DOHH2 (cell line): Measurements from ENCODE around the gene ZNF132.

ENCODE experiments used
- H3F3A ChIP-seq: fragments of 200-600 bp; sonication (generic), shearing (Covaris generic); 2 replicates; pipeline ENCODE4 v1.6.0; 2016; ENCODE audit warnings: antibody characterized with exemption, mild to moderate bottlenecking; ENCODE audit not compliant: control insufficient read depth, insufficient read depth
- H3K27ac ChIP-seq: fragments of 200-600 bp; sonication (generic); 2 replicates; pipeline ENCODE4 v1.5.1; 2014; ENCODE audit warnings: low read depth, mild to moderate bottlenecking, low read length, moderate library complexity
- H3K27me3 ChIP-seq: fragments of 200-600 bp; sonication (generic); 2 replicates; pipeline ENCODE4 v1.6.1; 2014; ENCODE audit warnings: mild to moderate bottlenecking, low read length, mixed read lengths; ENCODE audit not compliant: control insufficient read depth
- H3K36me3 ChIP-seq: fragments of 200-600 bp; sonication (generic); 2 replicates; pipeline ENCODE4 v1.6.1; 2014; ENCODE audit warnings: mild to moderate bottlenecking, low read length, moderate library complexity, mixed read lengths; ENCODE audit not compliant: control insufficient read depth
- H3K4me1 ChIP-seq: fragments of 200-600 bp; sonication (generic); 2 replicates; pipeline ENCODE4 v1.6.1; 2014; ENCODE audit warnings: mild to moderate bottlenecking, low read length, mixed read lengths; ENCODE audit not compliant: control insufficient read depth
- H3K4me2 ChIP-seq: fragments of 200-600 bp; sonication (generic); 2 replicates; pipeline ENCODE4 v1.6.0; 2014; ENCODE audit warnings: mild to moderate bottlenecking, low read length, moderate library complexity
- H3K4me3 ChIP-seq: fragments of 200-600 bp; sonication (generic); 2 replicates; pipeline ENCODE4 v1.5.1; 2014; ENCODE audit warnings: mild to moderate bottlenecking, low read length, mixed read lengths
- H3K79me2 ChIP-seq: fragments of 200-600 bp; sonication (generic); 2 replicates; pipeline ENCODE4 v1.6.1; 2014; ENCODE audit warnings: mild to moderate bottlenecking, low read length, mixed read lengths; ENCODE audit not compliant: control insufficient read depth
- H3K9me2 ChIP-seq: fragments of 200-600 bp; sonication (generic); replicated peaks from 2 replicates; pipeline ENCODE4 v1.6.1; 2014; ENCODE audit warnings: mild to moderate bottlenecking, low read length, mixed read lengths; ENCODE audit not compliant: control insufficient read depth
- H3K9me3 ChIP-seq: fragments of 200-600 bp; sonication (generic); 2 replicates; pipeline ENCODE4 v1.6.1; 2014; ENCODE audit warnings: antibody characterized with exemption, low read length, mixed read lengths; ENCODE audit not compliant: control insufficient read depth, insufficient read depth
- H4K20me1 ChIP-seq: fragments of 200-600 bp; sonication (generic); 2 replicates; pipeline ENCODE4 v1.6.0; 2014; ENCODE audit warnings: low read depth, mild to moderate bottlenecking, antibody characterized with exemption, low read length, moderate library complexity; ENCODE audit not compliant: control insufficient read depth, insufficient read depth
- EZH2phosphoT487 ChIP-seq: fragments of 200-600 bp; sonication (generic); IDR thresholded peaks from 2 replicates; pipeline ENCODE4 v1.6.1; 2017; ENCODE audit warnings: borderline replicate concordance, mild to moderate bottlenecking, antibody characterized with exemption, low read length, moderate library complexity, mixed read lengths
- TF ChIP-seq, protein P1 (sequence below): fragments of 200-600 bp; sonication (generic); IDR thresholded peaks from one replicate; pipeline ENCODE4 v1.5.1; 2014; ENCODE audit warnings: antibody characterized with exemption, mild to moderate bottlenecking, low read depth, low read length; ENCODE audit not compliant: poor library complexity, severe bottlenecking

ZNF132 gene

DNA sequence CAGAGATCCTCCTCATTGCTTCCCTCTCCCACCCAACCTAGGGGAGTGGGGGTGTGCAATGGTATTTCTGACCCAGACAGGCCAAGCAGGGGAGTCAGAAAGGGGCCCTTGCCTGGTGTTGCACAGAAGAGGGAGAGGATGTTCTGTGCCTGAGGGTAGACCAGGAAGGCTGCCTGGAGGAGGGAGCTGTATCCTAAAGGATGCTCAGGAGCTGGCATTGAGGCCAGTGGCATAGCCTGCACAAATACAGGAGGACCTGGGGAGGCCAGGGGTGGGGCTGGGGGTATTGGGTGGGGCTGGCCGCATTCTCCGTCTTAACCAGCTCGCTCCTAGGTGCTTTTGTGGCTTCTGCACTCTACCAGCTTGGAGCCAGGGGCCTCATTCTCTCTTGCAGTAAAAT lies 40.0 kb downstream of the ZNF132 start:
- Histone ChIP-seq H3F3A (peaks cover 17% of the 10 kb centered on the region), H3K27me3 (no peaks in the 10 kb centered on the region), H3K79me2 (peaks cover 10% of the 10 kb centered on the region), H3K4me1 (peaks cover 20% of the 10 kb centered on the region), H3K9me2 (no peaks in the 10 kb centered on the region), H3K4me2 (no peak overlapping the region), H3K4me3 (no peak overlapping the region), H3K9me3 (no peaks in the 10 kb centered on the region), H3K27ac (no peak overlapping the region), H3K36me3 (peaks cover 8% of the 10 kb centered on the region), H4K20me1 (no peaks in the 10 kb centered on the region)
- no peak for TF ChIP-seq EZH2phosphoT487
- TF ChIP-seq, protein P1, sequence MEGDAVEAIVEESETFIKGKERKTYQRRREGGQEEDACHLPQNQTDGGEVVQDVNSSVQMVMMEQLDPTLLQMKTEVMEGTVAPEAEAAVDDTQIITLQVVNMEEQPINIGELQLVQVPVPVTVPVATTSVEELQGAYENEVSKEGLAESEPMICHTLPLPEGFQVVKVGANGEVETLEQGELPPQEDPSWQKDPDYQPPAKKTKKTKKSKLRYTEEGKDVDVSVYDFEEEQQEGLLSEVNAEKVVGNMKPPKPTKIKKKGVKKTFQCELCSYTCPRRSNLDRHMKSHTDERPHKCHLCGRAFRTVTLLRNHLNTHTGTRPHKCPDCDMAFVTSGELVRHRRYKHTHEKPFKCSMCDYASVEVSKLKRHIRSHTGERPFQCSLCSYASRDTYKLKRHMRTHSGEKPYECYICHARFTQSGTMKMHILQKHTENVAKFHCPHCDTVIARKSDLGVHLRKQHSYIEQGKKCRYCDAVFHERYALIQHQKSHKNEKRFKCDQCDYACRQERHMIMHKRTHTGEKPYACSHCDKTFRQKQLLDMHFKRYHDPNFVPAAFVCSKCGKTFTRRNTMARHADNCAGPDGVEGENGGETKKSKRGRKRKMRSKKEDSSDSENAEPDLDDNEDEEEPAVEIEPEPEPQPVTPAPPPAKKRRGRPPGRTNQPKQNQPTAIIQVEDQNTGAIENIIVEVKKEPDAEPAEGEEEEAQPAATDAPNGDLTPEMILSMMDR = no peak

DNA sequence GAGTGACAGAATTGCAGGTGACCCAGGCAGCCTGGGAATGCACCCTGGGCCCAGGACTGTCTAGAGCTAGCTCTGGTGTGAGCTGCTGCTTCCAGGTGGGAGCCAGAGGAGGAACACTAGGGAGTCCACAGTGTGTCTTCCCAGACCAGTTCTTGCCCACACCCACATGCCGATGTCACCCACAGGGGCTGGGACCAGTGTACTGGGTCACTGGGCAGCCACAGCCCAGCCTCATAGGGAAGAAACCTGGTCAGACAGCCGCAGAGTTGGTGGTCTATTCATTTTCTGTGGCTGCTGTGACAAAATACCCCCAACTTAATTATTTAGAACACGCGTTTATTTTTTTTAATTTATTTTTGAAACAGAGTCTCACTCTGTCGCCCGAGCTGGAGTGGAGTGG lies 41.4 kb downstream of the ZNF132 start:
- no peak for TF ChIP-seq EZH2phosphoT487
- TF ChIP-seq, protein P1 = no peak
- peaks cover 21% of the 10 kb centered on the region for H3K36me3 ChIP-seq
- peaks cover 10% of the 10 kb centered on the region for H3K79me2 ChIP-seq
- no peaks in the 10 kb centered on the region for H3K9me3 ChIP-seq
- 0 out of 2 replicates have a peak, but pooled peaks cover 2% of the 10 kb centered on the region for H4K20me1 ChIP-seq
- H3F3A ChIP-seq = peaks cover 23% of the 10 kb centered on the region
- H3K27ac ChIP-seq = no peak overlapping the region
- peaks cover 20% of the 10 kb centered on the region for H3K4me1 ChIP-seq
- H3K9me2 ChIP-seq = no peaks in the 10 kb centered on the region
- no peak overlapping the region for H3K4me3 ChIP-seq
- no peaks in the 10 kb centered on the region for H3K27me3 ChIP-seq
- H3K4me2 ChIP-seq = no peak overlapping the region

DNA sequence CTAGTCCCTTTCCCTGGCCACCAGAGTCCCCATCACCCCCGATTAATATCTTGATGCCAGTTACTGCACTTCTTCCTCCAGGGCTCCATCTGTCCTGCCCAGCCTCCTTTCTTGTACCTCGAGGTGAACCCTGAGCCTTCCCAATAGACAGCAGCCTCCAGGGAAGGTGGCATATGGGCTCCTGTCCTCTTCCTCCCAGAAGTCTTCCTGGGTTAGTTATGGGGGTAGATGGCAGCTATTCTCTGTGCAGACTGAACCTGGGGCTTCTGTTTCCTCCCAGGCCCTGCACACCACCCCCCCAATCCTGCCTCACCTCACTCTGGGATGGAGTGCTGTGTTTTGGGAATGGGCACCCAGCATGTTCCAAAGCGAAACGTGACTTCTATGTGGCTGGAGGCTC lies 41.9 kb downstream of the ZNF132 start:
- H3K27me3 ChIP-seq = no peaks in the 10 kb centered on the region
- H3K9me2 ChIP-seq = no peaks in the 10 kb centered on the region
- no peak overlapping the region for H3K4me3 ChIP-seq
- peaks cover 25% of the 10 kb centered on the region for H3F3A ChIP-seq
- no peak overlapping the region for H3K27ac ChIP-seq
- peaks cover 10% of the 10 kb centered on the region for H3K79me2 ChIP-seq
- no peak for TF ChIP-seq EZH2phosphoT487
- TF ChIP-seq, protein P1 = no peak
- 0 out of 2 replicates have a peak, but pooled peaks cover 2% of the 10 kb centered on the region for H4K20me1 ChIP-seq
- peaks cover 26% of the 10 kb centered on the region for H3K36me3 ChIP-seq
- H3K9me3 ChIP-seq = no peaks in the 10 kb centered on the region
- H3K4me2 ChIP-seq = no peak overlapping the region
- peaks cover 19% of the 10 kb centered on the region for H3K4me1 ChIP-seq
